Measurements from ENCODE around the gene FAT2. TPM values are rescaled to one million over a fixed set of nuclear protein-coding genes. Genes with fewer than 3 reads are reported as not detected.

Gene FAT2
- total and polyA plus RNA-seq, 2 experiments from 2014 or later: 0.10 to 0.12 TPM

DNA sequence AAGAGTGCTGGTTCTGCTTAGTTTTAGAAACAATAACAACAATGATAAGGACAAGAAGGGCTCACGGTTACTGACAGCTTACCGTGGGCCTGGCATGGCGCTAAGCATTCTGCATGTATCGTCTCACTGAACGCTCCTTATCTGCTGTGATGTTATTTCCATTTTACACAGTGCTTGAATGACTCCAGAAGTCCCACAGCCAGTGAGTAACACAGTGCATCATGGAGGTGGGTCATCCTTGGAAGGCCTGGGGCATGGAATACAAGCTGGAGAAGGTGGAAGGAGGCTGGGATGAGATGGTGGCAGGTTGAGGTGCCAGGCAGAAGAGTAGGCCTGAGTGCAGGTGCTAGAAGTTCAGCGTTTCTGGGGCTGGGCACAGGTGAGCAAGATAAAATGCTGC lies 36.5 kb upstream of the FAT2 start:
- no peak for DNase-seq (ENCODE audit: low read depth in 1 of 2, low spot score in 1 of 2)
- TF ChIP-seq, protein P1, sequence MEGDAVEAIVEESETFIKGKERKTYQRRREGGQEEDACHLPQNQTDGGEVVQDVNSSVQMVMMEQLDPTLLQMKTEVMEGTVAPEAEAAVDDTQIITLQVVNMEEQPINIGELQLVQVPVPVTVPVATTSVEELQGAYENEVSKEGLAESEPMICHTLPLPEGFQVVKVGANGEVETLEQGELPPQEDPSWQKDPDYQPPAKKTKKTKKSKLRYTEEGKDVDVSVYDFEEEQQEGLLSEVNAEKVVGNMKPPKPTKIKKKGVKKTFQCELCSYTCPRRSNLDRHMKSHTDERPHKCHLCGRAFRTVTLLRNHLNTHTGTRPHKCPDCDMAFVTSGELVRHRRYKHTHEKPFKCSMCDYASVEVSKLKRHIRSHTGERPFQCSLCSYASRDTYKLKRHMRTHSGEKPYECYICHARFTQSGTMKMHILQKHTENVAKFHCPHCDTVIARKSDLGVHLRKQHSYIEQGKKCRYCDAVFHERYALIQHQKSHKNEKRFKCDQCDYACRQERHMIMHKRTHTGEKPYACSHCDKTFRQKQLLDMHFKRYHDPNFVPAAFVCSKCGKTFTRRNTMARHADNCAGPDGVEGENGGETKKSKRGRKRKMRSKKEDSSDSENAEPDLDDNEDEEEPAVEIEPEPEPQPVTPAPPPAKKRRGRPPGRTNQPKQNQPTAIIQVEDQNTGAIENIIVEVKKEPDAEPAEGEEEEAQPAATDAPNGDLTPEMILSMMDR (IDR thresholded peaks at IDR 0.05; ENCODE audit: low read depth, low read length): no peak
- peak overlapping the region; percentile 3 for H3K27ac ChIP-seq

DNA sequence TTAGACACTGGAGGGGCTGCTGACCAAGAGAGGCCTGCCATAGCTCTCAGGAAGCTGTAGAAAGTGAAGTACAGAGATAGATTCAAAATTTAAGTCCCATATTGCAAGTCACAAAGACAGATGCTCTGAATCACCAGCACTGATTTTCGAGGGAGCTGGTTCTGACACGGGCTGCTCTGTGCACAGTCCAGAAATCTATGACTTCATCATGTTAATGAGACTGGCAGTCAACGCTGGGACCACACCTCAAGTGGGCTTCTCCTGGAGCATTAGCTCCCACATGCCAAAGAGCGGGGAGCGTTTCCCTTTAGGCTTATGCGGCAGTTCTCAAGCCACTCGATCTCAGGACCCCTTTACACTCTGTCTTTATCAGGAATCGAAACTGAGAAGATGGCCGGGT lies 34.2 kb upstream of the FAT2 start:
- H3K9me3 ChIP-seq (ENCODE audit: low read depth): no peaks in the 10 kb centered on the region
- no peaks in the 10 kb centered on the region for H3K27me3 ChIP-seq
- peaks cover 4% of the 10 kb centered on the region for H3K4me1 ChIP-seq (ENCODE audit: low read depth)
- H3K36me3 ChIP-seq: no peaks in the 10 kb centered on the region
- no peak for DNase-seq (ENCODE audit: low read depth in 1 of 2, low spot score in 1 of 2)
- no peak overlapping the region for H3K4me3 ChIP-seq
- no peak overlapping the region for H3K27ac ChIP-seq
- TF ChIP-seq, protein P1 (IDR thresholded peaks at IDR 0.05; ENCODE audit: low read depth, low read length): no peak

More for the DNA sequence above, 36.5 kb upstream of the FAT2 start:
- Histone ChIP-seq H3K36me3 (no peaks in the 10 kb centered on the region), H3K4me1 (ENCODE audit: low read depth) (peaks cover 4% of the 10 kb centered on the region), H3K27me3 (no peaks in the 10 kb centered on the region), H3K9me3 (ENCODE audit: low read depth) (no peaks in the 10 kb centered on the region), H3K4me3 (no peak overlapping the region)

DNA sequence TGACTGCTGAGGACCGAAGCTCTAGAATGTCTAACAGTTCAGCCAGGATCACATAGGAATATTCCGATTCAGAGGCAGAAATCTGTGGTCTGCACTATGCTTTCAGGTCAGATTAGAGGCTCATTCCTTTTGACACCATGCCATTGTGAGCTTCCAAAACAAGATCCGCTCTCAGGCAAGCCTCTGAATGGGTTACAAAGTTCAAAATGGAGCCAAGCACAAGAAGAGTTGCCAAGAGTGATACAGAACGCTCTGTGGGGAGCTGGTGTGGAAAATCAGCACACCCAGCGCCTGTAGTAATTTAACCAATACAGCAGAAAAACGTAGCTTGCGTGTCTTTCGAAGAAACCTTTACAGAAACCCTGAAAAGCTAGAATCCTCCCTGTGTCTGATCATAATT lies 33.3 kb upstream of the FAT2 start:
- H3K27me3 ChIP-seq: no peaks in the 10 kb centered on the region
- H3K4me1 ChIP-seq (ENCODE audit: low read depth): peaks cover 4% of the 10 kb centered on the region
- no peak overlapping the region for H3K4me3 ChIP-seq
- TF ChIP-seq, protein P1 (IDR thresholded peaks at IDR 0.05; ENCODE audit: low read depth, low read length): no peak
- peak in 1 of 2 donors; percentile 27 for DNase-seq (ENCODE audit: low read depth in 1 of 2, low spot score in 1 of 2)
- H3K9me3 ChIP-seq (ENCODE audit: low read depth): no peaks in the 10 kb centered on the region
- no peak overlapping the region for H3K27ac ChIP-seq
- no peaks in the 10 kb centered on the region for H3K36me3 ChIP-seq

DNA sequence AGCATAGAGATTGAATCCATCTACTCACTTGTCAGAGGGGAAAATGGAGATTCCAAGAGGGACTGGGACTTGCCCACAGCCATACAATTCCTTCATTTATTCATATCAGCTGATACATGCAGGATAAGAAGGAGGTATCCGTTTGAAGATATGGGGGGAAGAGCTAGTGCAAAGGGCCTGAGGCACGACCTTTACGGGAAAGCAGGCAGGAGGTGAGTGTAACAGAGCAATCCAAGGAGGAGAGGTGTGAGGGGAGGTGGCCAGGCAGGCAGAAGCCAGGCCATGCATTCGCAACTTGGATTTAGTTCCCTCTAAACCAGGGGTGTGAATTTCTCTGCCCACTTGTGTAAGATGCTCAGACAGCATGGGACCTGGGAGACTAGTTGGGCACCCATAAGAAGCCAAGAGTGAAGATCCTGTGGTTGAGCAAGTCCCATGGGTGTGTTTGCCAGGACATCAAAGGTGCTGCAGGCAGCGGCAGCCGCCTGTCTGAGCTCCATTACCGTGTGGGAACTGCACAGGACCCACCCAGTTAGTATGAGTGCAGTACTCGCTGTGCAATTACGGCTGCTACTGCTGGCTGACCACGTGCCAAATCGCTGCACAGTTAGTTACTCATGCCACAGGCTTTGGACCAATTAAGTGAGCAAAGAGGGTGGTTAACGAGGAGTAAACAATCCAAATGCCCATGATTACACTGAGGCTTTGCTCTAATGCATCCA lies 31.4 kb upstream of the FAT2 start:
- Histone ChIP-seq H3K4me3 (no peak overlapping the region), H3K9me3 (ENCODE audit: low read depth) (no peaks in the 10 kb centered on the region), H3K27ac (no peak overlapping the region), H3K36me3 (no peaks in the 10 kb centered on the region), H3K27me3 (no peaks in the 10 kb centered on the region), H3K4me1 (ENCODE audit: low read depth) (peaks cover 4% of the 10 kb centered on the region)
- DNase-seq (ENCODE audit: low read depth in 1 of 2, low spot score in 1 of 2): no peak
- TF ChIP-seq, protein P1 (IDR thresholded peaks at IDR 0.05; ENCODE audit: low read depth, low read length): no peak

DNA sequence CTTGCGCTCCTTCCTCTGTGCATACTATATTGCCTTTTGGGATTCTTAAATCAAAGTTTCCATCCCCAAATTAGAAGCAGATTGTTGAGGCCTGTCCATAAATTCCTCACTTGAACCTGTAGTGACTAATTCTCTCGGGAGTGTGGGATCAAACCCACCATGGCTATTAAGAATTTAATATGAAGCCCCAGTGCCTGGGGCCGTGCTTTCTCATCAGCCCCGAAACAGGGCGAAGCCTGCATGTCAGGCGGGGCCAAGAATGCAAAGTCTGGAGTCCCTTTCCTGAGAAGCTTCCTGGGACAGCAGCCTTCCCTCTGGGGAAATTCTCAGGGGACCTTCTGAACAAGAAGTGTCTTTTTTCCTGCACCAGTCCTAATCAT lies 29.3 kb upstream of the FAT2 start:
- Histone ChIP-seq H3K9me3 (ENCODE audit: low read depth) (no peaks in the 10 kb centered on the region), H3K4me3 (no peak overlapping the region), H3K27ac (no peak overlapping the region), H3K36me3 (no peaks in the 10 kb centered on the region), H3K27me3 (no peaks in the 10 kb centered on the region), H3K4me1 (ENCODE audit: low read depth) (peaks cover 4% of the 10 kb centered on the region)
- TF ChIP-seq, protein P1 (IDR thresholded peaks at IDR 0.05; ENCODE audit: low read depth, low read length): no peak
- no peak for DNase-seq (ENCODE audit: low read depth in 1 of 2, low spot score in 1 of 2)

All from cardiac muscle cell (in vitro differentiated cells and primary cell).